HG03571 (cell line): ENCODE measurements around the gene PRKACB.
"Not testable (repeated sequence)": the region's sequence is repeated elsewhere in the genome, so short reads cannot be mapped to it uniquely, and the experiment has no call there.

Experiments used
- ATAC-seq: cut with Tn5 transposase; IDR thresholded peaks from one replicate; pipeline ENCODE4 v1.9.1; 2021; ENCODE audit not compliant: unreplicated experiment

Gene PRKACB

GRCh38 chr1:84214115-84214956 lies 70.3 kb downstream of the PRKACB start:
- no peak for ATAC-seq

- ATAC-seq, result no peak
Observed at GRCh38 chr1:84217239-84217638, 73.2 kb downstream of the PRKACB start.

GRCh38 chr1:84223751-84224432 lies 79.8 kb downstream of the PRKACB start:
- no peak for ATAC-seq

GRCh38 chr1:84224905-84225304 lies 80.8 kb downstream of the PRKACB start:
- no peak for ATAC-seq

GRCh38 chr1:84225646-84226045 lies 81.6 kb downstream of the PRKACB start:
- no peak for ATAC-seq

- not testable (repeated sequence) for ATAC-seq
Observed at GRCh38 chr1:84232676-84233075, 88.6 kb downstream of the PRKACB start.

GRCh38 chr1:84236256-84236655 lies 92.2 kb downstream of the PRKACB start:
- ATAC-seq, result no peak

GRCh38 chr1:84242641-84243040 lies 98.6 kb downstream of the PRKACB start:
- no peak for ATAC-seq

GRCh38 chr1:84245563-84245962 lies 101.5 kb downstream of the PRKACB start:
- ATAC-seq, result no peak

GRCh38 chr1:84246213-84246612 lies 102.1 kb downstream of the PRKACB start:
- no peak for ATAC-seq

GRCh38 chr1:84247425-84248220 lies 103.6 kb downstream of the PRKACB start:
- no peak for ATAC-seq

GRCh38 chr1:84250668-84251067 lies 106.6 kb downstream of the PRKACB start:
- no peak for ATAC-seq

- no peak for ATAC-seq
Observed at GRCh38 chr1:84253036-84253435, 109.0 kb downstream of the PRKACB start.

GRCh38 chr1:84253891-84254290 lies 109.8 kb downstream of the PRKACB start:
- no peak for ATAC-seq

- no peak for ATAC-seq
Observed at GRCh38 chr1:84254703-84255238, 110.7 kb downstream of the PRKACB start.

- no peak for ATAC-seq
Observed at GRCh38 chr1:84255582-84255981, 111.5 kb downstream of the PRKACB start.

GRCh38 chr1:84257617-84258016 lies 113.5 kb downstream of the PRKACB start:
- no peak for ATAC-seq

GRCh38 chr1:84259376-84259775 lies 115.3 kb downstream of the PRKACB start:
- no peak for ATAC-seq

GRCh38 chr1:84259989-84260388 lies 115.9 kb downstream of the PRKACB start:
- ATAC-seq, result no peak

- ATAC-seq, result no peak
Observed at GRCh38 chr1:84260852-84261518, 116.9 kb downstream of the PRKACB start.

- no peak for ATAC-seq
Observed at GRCh38 chr1:84264961-84265360, 120.9 kb downstream of the PRKACB start.
